CD4-positive, alpha-beta T cell treated with Interleukin-15 for 1 hour (primary cell): ENCODE results near the gene DNAJB9.
"Not testable (repeated sequence)": the region's sequence is repeated elsewhere in the genome, so short reads cannot be mapped to it uniquely, and the experiment has no call there.

Experiments
- DNase-seq: peaks from one replicate; pipeline ENCODE4 v3.0.0-alpha.2; 2020

DNAJB9 gene

DNA sequence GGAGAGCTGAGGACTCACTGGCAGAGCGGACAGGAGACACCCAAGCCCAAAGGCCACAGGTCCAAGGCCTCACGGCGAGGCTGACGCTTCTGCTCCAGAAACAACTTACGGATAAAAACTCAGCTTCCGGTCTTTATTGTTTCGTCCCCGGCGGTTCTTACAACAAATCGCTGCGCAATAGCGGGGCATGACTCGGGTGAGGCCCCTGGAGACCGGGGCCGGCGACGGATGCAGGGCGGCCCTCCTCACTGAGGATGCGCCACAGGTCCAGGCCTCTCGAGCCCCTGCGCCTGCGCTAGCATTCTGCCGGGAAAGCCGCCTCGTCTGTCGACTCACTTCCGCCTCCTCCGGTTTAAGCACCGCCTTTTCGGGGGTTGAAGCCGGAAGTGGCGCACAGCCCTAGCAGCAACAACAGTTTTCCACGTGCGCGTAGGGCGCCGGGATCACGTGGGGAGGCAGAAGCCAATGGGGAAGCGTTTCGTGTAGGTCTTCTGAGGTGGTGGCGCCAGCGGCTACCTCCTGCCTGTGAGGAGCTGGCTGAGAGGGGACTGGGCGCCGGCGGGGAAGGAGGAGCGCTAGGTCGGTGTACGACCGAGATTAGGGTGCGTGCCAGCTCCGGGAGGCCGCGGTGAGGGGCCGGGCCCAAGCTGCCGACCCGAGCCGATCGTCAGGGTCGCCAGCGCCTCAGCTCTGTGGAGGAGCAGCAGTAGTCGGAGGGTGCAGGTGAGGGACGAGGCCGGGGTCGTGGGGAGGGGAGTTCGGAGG lies at the start of gene DNAJB9, which contains the start of gene THAP5:
Gene DNAJB9, plus strand, starts transcription at position 494 of the 765 bp plus-strand sequence. CDS start 1,853 bp downstream, outside the sequence.
Gene THAP5, minus strand, starts transcription at position 326 of the 765 bp plus-strand sequence. Its CDS starts 137 bp downstream, at position 189.
- peak; percentile 100 for DNase-seq

DNA sequence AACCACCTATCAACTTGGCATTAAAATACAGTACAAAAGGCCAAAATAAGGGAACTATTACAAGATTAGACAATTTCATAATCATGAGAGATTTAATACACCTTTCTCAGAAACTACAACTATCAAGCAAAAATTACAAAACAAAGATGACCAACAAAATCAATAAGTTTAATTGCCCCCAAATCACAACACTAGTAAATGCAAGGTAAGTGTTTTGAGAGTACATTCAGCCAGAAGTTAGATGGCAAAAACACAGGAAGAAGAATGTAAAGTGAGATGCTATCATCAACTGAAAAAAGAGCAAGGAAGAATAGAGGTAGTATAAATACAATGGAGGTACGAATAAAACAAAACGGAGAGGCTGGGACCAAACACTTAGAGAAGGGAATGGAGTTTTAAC lies 46.9 kb upstream of the DNAJB9 start:
- DNase-seq: no peak

DNA sequence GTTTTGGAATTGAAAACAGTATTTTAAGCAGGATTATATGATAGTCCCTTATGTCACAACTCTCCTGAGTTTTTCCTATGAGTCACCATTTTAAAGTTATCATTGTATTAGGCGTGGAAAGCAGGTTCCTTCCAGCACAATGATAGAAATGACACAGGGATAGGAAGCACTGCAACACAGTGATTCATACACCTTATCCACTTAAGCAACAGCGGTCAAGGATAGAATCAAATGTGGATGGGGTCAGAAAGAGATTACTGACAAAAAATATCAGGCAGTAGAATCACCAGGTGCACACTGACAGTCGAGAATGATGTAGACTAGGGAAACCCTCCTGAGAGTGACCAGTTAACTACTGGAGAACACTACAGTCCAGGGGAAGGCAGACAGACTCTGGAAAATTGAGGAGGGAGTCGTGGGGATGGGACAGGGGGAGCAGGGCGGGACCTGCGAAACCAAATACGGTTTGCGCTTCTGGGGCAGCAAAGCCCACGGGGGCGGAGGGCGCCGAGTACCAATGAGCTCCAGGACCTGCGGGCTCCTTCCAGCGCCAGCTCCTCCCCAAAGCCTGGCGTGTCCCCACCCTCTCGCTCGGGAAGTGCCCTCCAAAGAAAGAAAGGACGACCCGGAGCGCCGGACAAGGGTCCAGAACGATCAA lies 44.2 kb upstream of the DNAJB9 start:
- DNase-seq: no peak

DNA sequence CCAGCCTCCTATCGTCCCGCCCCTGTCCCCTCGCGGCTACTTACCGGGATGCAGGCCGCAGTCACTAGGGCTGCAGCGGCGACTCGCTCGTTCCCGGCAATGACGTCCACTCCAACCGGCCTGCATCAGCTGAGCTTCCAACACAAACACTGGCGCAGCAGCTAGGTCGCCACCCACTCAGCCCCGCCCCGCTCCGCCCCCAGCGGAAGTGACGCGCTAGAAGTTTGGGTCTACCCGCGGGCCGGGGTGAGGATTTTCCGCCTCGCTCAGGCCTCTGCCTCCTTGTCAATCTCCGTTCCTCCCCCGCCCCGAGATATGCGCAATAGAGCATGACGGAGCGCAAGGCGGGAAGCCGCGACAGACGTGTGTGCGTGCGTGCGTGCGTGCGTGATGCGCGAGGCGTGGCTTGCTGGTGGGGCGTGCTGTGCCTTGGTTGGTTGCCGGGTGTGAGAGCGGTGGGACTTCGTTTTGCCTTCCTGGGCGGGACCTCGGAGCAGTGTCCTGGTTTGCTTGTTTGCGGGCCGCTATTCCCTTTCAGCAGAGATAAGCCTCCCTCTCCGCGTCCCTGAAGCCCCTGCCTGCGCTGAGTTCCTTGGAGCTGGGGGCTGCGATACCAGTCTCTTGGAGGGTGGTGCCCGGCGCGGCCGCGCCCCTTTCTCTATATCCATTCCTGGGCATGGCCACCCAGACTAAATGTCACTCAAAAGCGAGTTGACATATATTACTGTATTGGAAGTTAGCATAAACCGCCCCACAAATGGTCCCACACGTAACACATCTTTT lies 43.5 kb upstream of the DNAJB9 start, which contains the start of gene PNPLA8:
Gene PNPLA8, minus strand, starts transcription at position 151 of the 783 bp plus-strand sequence. CDS start 10,644 bp downstream, outside the sequence.
- DNase-seq: peak; percentile 99

DNA sequence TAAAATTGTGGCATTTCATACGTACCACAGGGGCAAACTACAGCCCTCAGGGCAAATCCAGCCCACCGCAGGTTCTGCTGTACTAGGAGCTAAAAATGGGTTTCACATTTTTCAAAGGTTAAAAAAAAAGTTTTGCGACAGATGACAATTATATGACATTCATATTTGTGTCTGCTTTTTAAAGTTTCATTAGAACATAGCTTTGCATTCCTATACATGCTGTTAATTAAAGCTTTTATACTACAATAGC lies 43.0 kb upstream of the DNAJB9 start:
- DNase-seq: no peak

DNA sequence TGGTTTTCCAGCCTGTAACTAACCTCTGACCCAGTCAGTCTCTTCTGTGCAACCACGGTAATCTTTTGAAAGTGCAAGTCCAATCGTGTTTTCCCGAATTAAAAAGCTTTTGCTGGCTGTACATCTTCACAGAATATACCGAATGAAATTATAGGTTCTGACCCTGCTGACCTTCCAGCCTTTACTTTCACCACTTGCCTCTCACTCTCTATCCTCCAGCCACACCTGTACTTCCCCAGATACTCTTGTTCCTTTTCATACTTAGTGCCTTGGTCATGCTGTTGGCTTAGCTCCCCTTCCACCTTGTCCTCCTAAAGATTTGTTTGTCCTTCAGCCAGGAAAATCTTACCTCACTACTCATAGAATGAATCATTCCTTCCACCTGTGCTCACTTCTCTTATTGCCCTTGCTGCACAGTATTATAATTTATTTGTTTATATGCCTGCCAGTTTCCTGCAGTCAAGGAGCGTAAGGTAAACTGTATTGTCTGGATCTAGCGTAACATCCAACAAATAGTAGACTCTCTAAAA lies 41.4 kb upstream of the DNAJB9 start:
- no peak for DNase-seq

DNA sequence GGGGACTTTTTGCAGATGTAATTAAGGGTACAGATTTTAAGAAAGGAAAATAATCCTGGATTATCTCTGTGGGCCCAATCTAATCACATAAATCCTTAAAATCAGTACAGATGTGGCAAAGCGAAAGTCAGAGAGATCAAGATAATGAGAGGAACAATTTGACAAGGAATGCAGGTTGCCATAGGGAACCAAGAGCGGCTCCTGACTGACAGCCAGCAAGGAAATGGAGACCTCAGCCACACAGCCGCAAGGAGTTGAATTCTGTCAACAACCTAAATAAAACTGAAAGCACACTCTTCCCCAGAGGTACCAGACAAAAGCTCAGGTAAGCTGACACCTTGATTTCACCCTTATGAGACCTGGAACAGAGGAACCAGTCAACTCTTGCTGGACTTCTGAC lies 40.3 kb upstream of the DNAJB9 start:
- DNase-seq: no peak

DNA sequence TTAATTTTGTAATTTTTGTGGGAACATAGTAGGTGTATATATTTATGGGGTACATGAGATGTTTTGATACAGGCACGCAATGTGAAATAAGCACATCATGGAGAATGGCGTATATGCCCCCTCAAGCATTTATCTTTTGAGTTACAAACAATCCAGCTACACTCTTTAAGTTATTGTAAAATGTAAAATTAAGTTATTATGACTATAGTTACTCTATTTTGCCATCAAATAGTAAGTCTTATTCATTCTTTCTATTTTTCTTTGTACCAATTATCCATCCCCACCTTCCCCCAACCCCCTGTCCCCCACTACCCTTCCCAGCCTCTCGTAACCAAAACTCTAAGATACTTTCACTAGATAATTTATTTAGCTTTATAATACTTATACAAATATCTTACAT lies 36.0 kb upstream of the DNAJB9 start:
- DNase-seq: no peak

DNA sequence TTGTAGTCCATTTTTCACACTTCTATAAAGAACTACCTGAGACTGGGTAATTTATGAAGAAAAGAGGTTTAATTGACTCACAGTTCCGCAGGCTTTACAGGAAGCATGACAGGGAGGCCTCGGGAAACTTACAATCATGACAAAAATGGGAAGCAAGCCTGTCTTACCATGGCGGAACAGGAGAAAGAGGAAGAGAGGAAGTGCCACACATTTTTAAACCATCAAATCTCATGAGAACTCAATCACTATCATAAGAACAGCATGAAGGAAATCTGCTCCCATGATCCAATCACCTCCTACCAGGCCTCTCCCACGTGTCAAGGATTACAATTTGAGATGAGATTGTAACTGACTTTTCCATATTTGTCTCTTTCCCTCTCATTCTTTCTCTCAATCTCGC lies 34.4 kb upstream of the DNAJB9 start:
- no peak for DNase-seq

DNA sequence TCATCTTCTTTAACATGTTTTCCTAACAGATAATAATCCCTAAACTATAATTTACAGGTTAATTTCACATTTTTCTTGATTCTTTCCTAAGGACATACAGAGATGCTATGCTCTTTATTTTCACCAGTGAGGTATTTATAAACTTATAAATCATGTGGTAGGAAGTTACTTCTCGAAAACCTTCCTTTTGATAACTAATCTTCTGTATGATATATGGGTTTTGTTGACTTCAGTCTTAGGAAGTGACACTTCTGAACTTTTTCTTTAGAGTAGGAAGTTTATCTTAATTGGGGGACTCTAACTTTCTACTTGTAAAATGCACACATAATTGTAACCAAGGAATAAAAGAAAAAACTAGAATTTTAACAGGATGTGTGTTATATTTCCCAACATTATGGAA lies 33.9 kb upstream of the DNAJB9 start:
- no peak for DNase-seq

DNA sequence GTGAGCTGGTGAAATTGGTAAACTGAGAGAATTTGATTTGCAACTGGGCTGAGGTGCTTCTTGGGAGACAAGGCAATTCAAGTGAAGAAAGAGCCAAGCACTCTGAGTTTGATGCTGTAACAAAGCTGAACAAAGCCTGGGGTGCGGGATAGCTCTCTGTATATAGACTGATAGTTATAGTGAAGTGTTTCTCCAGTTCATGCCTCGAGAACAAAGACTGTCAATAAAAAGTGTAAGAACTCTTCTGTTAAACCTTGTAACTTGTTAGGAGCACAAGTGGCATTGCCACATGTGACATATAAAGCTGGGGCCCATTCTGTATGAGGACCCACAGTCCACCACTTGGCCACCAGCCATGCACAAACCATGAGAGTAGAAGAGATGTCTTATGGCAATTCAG lies 32.4 kb upstream of the DNAJB9 start:
- no peak for DNase-seq

DNA sequence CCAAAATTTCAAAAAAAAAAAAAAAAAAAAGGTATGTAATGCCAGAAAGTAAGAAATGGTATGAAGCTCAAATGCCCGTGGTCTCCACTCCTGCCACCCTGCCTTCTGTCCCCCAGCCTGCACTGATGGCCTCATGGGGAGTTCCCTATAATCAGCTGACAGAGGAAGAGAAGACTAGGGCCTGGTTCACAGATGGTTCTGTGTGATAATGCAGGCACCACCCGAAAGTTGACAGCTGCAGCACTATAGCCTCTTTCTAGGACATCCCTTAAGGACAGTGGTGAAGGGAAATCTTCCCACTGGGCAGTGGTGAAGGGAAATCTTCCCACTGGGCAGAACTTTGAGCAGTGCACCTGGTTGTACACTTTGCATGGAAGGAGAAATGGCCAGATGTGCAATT lies 31.4 kb upstream of the DNAJB9 start:
- DNase-seq: not testable (repeated sequence)

DNA sequence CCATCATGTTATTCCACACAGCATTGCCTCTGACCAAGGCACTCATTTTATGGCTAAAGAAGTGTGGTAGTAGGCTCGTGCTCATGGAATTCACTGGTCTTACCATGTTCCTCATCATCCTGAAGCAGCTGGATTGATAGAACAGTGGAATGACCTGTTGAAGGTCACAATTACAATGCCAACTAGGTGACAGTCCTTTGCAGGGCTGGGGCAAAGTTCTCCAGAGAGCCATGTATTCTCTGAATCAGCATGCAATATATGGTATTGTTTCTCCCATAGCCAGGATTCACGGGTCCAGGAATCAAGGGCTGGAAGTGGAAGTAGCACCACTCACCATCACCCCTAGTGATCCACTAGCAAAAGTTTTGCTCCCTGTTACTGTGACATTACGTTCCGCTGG lies 31.0 kb upstream of the DNAJB9 start:
- DNase-seq: not testable (repeated sequence)

DNA sequence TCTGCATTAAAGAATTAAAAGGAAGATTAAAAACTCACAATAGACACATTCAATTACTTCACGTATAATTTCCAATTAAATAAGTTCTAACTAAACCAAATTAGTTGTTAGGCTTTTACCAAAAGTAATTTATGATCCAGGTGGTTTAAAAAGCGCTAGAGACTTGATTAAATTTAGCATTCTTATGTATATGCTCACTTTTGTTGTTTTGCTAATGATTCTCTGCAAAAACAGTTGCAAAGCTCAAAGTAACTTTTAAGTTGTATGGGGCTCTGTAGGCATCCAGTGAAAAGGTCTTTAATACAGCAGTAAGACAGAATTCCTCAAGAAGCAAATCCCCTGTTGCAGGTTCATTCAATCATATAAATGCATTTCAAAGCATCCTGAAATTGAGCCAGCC lies 28.2 kb upstream of the DNAJB9 start:
- DNase-seq: no peak

DNA sequence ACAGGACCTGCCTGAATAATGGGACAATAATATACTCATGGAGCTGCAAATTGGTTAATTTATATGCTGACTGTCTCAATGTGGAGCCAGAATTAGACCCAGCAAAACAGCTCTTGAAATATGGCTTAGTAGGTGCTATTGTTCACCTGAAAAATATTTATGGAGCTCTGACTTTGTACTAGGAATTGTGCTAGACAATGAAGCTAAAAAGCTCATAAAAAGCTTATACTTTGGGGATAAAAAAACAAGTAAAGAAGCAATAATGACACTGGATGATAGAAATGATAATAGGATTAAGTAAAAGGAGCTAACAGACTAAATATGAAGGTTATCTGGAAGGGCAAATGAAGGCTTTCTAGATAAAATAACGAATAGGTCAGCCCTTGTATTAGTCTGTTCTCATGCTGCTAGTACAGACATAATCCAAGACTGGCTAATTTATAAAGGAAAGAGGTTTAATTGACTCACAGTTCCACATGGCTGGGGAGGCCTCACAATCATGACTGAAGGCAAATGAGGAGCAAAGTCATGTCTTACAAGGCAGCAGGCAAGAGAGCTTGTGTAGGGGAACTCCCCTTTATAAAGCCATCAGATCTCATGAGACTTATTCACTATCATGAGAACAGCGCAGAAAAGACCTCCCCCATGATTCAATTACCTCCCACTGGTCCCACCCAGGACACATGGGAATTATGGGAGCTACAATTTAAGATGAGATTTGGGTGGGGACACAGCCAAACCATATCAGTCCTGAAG lies 21.4 kb upstream of the DNAJB9 start:
- DNase-seq: not testable (repeated sequence)

DNA sequence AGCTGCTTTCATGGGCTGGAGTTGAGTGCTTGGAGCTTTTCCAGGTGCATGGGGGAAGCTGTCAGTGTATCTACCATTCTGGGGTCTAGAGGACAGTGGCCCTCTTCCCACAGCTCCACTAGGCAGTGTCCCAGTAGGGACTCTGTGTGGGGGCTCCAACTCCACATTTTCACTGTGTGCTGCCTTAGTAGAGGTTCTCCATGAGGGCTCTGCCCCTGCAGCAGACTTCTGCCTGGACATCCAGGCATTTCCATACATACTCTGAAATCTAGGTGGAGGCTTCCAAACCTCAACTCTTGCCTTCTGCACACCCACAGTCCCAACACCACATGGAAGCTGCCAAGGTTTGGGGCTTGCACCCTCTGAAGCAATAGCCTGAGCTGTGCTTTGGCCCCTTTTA lies 13.0 kb upstream of the DNAJB9 start:
- not testable (repeated sequence) for DNase-seq

DNA sequence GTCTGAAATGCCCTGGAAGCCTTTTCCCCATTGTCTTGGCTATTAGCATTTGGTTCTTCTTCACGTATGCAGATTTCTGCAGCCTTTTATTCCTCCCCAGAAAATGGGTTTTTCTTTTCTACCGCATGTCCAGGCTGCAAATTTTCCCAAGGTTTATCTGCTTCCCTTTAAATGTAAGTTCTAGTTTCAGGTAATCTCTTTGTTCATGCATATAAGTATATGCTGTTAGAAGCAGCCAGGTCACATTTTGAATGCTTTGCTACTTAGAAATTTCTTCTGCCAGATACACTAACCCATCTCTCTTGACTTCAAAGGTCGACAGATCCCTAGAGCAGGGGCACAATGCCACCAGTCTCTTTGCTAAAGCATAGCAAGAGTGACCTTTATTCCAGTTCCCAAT lies 12.5 kb upstream of the DNAJB9 start:
- DNase-seq: no peak

DNA sequence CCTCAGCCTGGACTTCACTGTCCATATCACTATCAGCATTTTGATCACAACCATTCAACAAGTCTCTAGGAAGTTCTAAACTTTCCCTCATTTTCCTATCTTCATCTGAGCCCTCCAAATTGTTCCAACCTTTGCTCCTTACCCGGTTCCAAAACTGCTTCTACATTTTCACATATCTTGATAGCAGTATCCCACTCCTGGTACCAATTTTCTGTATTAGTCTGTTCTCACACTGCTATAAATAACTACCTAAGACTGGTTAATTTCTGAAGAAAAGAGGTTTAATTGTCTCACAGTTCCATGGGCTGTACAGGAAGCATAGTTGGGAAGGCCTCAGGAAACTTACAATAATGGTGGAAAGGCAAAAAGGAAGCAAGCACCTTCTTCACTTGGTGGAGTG lies 12.1 kb upstream of the DNAJB9 start:
- DNase-seq: no peak

DNA sequence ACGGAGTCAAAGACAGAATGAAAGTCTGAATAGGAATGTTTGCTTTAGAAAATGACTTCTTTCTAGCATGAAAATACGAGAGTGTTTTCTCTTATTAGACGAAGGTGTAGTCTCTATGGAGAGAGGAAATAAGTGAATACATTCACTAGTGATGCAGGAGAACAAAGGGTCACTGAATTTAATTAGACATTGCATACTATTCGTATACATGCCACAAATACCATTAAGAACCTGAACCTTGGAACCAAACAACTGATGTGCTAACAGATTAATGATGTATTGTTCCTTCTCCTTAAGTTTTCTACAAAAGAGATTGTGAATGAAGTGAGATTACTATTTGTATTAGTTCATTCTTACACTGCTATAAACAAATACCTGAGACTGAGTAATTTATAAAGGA lies 10.4 kb upstream of the DNAJB9 start:
- DNase-seq: no peak

DNA sequence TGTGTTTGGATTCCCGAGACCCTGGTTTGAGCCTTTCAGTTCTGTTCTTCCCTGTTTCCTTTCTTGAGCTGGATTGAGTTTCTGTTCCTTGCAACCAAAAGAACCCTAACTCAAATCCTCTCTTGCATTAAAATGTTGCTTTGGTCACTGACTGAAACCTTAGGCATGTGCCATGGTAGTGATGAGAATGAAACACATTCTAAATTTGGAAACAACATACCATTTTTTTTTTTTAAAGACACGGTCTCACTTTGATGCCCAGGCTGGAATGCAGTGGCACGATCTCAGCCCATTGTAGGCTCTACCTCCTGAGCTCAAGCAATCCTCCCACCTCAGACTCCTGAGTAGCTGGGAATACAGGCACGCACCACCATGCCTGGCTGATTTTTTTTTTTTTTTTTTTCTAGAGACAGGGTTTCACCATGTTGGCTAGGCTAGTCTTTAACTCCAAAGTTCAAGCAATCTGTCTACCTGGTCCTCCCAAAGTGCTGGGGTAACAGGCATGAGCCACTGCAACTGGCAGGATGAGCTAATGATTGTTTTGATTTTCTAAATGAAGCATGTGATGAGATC lies 8.5 kb upstream of the DNAJB9 start:
- no peak for DNase-seq

DNA sequence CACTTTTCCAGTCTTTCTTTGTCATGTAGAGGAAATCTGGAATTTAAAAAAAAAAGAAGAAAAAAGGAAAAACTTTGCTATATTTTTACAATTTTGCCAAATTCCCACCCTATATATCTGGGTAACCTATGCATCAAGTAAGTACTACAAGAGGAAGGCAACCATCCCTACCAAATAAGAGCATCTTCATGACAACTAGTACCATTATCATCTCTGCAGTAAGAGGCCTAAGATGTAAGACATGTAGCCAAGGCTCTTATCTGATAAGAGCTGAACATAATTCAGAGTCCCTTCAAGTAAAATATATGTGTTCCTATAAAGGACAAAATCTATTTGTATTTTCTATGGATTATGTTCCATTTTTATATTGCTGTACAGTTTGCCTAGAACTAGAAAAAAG lies 3.7 kb upstream of the DNAJB9 start:
- DNase-seq: no peak

DNA sequence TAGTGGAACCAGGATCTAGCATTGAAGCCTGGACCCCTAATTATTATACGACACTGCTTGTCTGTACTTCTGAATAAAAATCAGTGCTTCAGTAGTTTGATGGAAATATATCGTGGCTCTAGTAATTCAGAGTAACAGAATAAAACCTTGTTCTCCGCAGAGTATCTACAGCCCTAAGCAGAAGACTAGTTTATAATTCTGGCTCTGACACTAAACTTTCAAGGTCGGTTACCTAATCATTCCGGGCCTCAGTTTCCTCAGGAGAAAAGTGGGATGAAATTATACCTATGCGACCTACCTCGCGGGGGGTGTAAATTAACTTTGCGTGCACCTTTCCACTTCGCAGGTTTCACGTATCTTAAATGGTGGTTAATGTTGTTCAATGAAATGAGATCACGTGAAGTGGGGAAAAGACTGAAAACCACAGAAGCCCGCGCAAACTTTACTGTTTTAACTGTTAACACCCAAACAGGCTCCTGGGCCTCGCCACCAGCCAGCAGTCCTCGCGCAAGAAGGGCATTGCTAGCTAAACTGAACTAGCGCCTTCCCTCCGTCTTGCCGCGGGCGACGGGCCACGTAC lies 783 bp upstream of the DNAJB9 start:
- DNase-seq: no peak
